HG03095 (cell line): ENCODE results near the gene ABCB8.
"Not testable (repeated sequence)": the region's sequence is repeated elsewhere in the genome, so short reads cannot be mapped to it uniquely, and the experiment has no call there.

Source experiments
- ATAC-seq: cut with Tn5 transposase; IDR thresholded peaks from one replicate; pipeline ENCODE4 v1.9.1; 2021; ENCODE audit warnings: moderate library complexity; ENCODE audit not compliant: unreplicated experiment

ABCB8 gene

GRCh38 chr7:151033864-151034249 is 5.6 kb downstream of the ABCB8 start:
- no peak for ATAC-seq

- no peak for ATAC-seq
Observed at GRCh38 chr7:151034312-151035025, 6.2 kb downstream of the ABCB8 start.

GRCh38 chr7:151035026-151035717 is 6.9 kb downstream of the ABCB8 start:
- ATAC-seq, result no peak

- no peak for ATAC-seq
Observed at GRCh38 chr7:151035902-151036301, 7.7 kb downstream of the ABCB8 start.

- no peak for ATAC-seq
Observed at GRCh38 chr7:151038951-151039849, 10.9 kb downstream of the ABCB8 start.

GRCh38 chr7:151039850-151040548 is 11.7 kb downstream of the ABCB8 start:
- ATAC-seq, result no peak

- ATAC-seq, result no peak
Observed at GRCh38 chr7:151040616-151041375, 12.5 kb downstream of the ABCB8 start.

GRCh38 chr7:151043449-151043848 is 15.2 kb downstream of the ABCB8 start:
- ATAC-seq, result not testable (repeated sequence)

GRCh38 chr7:151043959-151044358 is 15.7 kb downstream of the ABCB8 start:
- no peak for ATAC-seq

- no peak for ATAC-seq
Observed at GRCh38 chr7:151045262-151045661, 17.0 kb downstream of the ABCB8 start.

GRCh38 chr7:151045967-151046366 is 17.7 kb downstream of the ABCB8 start:
- ATAC-seq, result no peak

- ATAC-seq, result no peak
Observed at GRCh38 chr7:151046603-151047573, 18.6 kb downstream of the ABCB8 start.

- no peak for ATAC-seq
Observed at GRCh38 chr7:151047976-151048815, 19.9 kb downstream of the ABCB8 start, which contains the start of gene ASIC3. TSS of gene ASIC3 (plus strand) at chr7:151048531. CDS start at chr7:151048886, 355 bp downstream.

GRCh38 chr7:151048911-151049463 is 20.7 kb downstream of the ABCB8 start:
- ATAC-seq, result no peak

- no peak for ATAC-seq
Observed at GRCh38 chr7:151051108-151051507, 22.9 kb downstream of the ABCB8 start.

- no peak for ATAC-seq
Observed at GRCh38 chr7:151053096-151053495, 24.8 kb downstream of the ABCB8 start.

- no peak for ATAC-seq
Observed at GRCh38 chr7:151053751-151054150, 25.5 kb downstream of the ABCB8 start.

GRCh38 chr7:151056283-151056665 is 28.0 kb downstream of the ABCB8 start:
- ATAC-seq, result no peak
